ENCODE data around the gene NCOA1.

- no peak for TF ChIP-seq MAX (IDR thresholded peaks at IDR 0.05; ENCODE audit: low read depth, low read length)
- no peak for TF ChIP-seq TCF7 (IDR thresholded peaks at IDR 0.05; ENCODE audit: borderline replicate concordance)
- TF ChIP-seq BRCA1 (IDR thresholded peaks at IDR 0.05; ENCODE audit: low read depth, low read length) = no peak
- TF ChIP-seq REST (IDR thresholded peaks at IDR 0.05; ENCODE audit: low read depth, low read length) = no peak
- no peak for TF ChIP-seq EZH2 (IDR thresholded peaks at IDR 0.05; ENCODE audit: borderline replicate concordance, control insufficient read depth, low read depth, low read length)
- no peak for TF ChIP-seq RAD21 (IDR thresholded peaks at IDR 0.05; ENCODE audit: insufficient read depth, low read depth, low read length)
- no peak for TF ChIP-seq CTCF (IDR thresholded peaks at IDR 0.05 in 2 of 3, conservative IDR thresholded peaks at IDR 0.05 in 1 of 3; ENCODE audit: control insufficient read depth in 2 of 3, extremely low read depth in 1 of 3, insufficient read depth in 1 of 3, low read depth in 3 of 3, low read length in 3 of 3)
- TF ChIP-seq KDM1A (IDR thresholded peaks at IDR 0.05; ENCODE audit: borderline replicate concordance) = no peak
- TF ChIP-seq HDAC6 (IDR thresholded peaks at IDR 0.05; ENCODE audit: unreplicated experiment) = no peak
- TF ChIP-seq ESRRA (IDR thresholded peaks at IDR 0.05; ENCODE audit: low read length) = no peak
- no peak for TF ChIP-seq SMAD5 (IDR thresholded peaks at IDR 0.05; ENCODE audit: low read depth)
- no peak for TF ChIP-seq USF2 (IDR thresholded peaks at IDR 0.05; ENCODE audit: borderline replicate concordance, low read depth, low read length)
Measured at GRCh38 chr2:24454294-24454693, 36.8 kb upstream of the NCOA1 start.

All from GM12878 (cell line).